ENCODE data around the gene OR51T1.

DNA sequence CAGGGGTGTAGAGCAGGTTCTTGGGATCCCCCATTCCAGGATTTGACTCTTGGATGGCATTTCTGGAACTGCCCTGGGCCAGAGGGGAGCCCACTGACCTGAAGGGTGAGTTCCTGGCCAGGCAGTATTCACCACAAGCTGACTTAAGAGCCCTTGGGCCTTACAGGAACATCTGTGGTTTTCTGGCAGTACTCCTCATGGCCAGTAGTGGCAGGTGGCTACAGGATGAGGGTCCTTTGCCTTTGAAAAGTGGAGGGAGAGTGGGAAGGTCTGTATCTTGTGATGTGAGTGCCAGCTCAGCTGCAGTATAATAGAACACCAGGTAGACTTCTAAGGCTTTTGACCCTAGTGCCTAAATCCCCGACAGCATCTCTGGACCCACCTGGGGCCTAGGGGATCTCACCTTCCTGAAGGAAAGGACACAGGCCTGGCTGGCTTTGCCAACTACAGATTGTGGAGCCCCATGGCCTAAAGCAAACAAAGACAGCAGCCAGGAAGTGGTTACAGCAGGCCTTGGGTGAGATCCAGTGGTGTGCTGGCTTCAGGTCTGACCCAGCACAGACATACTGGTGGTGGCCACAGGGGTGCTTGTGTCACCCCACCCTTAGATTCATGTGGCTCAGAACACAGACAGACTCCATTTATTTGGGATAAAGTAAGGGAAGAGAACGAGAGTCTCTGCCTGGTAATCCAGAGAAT, 41.7 kb upstream of the OR51T1 start:
- no peak for TF ChIP-seq EZH2phosphoT487 (IDR thresholded peaks at IDR 0.05; ENCODE audit: borderline replicate concordance, low read length)
- TF ChIP-seq, protein P1, sequence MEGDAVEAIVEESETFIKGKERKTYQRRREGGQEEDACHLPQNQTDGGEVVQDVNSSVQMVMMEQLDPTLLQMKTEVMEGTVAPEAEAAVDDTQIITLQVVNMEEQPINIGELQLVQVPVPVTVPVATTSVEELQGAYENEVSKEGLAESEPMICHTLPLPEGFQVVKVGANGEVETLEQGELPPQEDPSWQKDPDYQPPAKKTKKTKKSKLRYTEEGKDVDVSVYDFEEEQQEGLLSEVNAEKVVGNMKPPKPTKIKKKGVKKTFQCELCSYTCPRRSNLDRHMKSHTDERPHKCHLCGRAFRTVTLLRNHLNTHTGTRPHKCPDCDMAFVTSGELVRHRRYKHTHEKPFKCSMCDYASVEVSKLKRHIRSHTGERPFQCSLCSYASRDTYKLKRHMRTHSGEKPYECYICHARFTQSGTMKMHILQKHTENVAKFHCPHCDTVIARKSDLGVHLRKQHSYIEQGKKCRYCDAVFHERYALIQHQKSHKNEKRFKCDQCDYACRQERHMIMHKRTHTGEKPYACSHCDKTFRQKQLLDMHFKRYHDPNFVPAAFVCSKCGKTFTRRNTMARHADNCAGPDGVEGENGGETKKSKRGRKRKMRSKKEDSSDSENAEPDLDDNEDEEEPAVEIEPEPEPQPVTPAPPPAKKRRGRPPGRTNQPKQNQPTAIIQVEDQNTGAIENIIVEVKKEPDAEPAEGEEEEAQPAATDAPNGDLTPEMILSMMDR (IDR thresholded peaks at IDR 0.05; ENCODE audit: low read depth, low read length, poor library complexity, severe bottlenecking), result no peak
